Measurements from ENCODE around the gene FAM149A. TPM values are rescaled to one million over a fixed set of nuclear protein-coding genes. Genes with fewer than 3 reads are reported as not detected.
A peak's percentile ranks its signal among the peaks of the same experiment; 100 is the strongest.

Gene FAM149A
- total and polyA plus RNA-seq, 2 experiments from 2014 or later = 10.8 to 13.3 TPM

DNA sequence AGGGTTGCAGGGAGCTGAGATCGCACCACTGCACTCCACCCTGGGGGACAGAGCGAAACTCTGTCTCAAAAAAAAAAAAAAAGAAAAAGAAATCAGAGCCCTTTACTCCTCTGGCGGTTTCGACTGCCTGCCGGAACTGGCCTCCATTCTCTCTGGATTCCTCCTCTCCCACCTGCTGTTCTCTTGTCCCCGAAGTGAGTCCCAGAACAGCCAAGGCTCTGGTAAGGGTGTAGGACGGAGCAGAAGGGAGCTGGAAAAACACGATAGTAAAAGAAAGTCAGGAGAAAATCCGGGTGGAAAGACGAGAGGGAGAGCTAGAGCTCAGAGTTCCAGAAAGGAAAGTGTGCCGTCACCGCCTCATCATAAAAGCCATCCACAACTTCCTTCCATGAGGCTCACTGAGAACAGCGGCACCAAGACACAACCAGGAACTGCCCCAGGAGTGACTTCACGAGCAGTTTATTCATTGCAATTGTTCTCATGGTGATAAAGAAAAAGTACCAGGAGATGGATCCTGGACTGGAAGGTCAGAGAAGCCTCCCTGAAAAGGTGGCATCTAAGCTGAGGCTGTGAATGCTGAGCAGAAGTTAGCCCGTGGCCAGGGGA lies 23.2 kb upstream of the FAM149A start:
- TF ChIP-seq, protein P1, sequence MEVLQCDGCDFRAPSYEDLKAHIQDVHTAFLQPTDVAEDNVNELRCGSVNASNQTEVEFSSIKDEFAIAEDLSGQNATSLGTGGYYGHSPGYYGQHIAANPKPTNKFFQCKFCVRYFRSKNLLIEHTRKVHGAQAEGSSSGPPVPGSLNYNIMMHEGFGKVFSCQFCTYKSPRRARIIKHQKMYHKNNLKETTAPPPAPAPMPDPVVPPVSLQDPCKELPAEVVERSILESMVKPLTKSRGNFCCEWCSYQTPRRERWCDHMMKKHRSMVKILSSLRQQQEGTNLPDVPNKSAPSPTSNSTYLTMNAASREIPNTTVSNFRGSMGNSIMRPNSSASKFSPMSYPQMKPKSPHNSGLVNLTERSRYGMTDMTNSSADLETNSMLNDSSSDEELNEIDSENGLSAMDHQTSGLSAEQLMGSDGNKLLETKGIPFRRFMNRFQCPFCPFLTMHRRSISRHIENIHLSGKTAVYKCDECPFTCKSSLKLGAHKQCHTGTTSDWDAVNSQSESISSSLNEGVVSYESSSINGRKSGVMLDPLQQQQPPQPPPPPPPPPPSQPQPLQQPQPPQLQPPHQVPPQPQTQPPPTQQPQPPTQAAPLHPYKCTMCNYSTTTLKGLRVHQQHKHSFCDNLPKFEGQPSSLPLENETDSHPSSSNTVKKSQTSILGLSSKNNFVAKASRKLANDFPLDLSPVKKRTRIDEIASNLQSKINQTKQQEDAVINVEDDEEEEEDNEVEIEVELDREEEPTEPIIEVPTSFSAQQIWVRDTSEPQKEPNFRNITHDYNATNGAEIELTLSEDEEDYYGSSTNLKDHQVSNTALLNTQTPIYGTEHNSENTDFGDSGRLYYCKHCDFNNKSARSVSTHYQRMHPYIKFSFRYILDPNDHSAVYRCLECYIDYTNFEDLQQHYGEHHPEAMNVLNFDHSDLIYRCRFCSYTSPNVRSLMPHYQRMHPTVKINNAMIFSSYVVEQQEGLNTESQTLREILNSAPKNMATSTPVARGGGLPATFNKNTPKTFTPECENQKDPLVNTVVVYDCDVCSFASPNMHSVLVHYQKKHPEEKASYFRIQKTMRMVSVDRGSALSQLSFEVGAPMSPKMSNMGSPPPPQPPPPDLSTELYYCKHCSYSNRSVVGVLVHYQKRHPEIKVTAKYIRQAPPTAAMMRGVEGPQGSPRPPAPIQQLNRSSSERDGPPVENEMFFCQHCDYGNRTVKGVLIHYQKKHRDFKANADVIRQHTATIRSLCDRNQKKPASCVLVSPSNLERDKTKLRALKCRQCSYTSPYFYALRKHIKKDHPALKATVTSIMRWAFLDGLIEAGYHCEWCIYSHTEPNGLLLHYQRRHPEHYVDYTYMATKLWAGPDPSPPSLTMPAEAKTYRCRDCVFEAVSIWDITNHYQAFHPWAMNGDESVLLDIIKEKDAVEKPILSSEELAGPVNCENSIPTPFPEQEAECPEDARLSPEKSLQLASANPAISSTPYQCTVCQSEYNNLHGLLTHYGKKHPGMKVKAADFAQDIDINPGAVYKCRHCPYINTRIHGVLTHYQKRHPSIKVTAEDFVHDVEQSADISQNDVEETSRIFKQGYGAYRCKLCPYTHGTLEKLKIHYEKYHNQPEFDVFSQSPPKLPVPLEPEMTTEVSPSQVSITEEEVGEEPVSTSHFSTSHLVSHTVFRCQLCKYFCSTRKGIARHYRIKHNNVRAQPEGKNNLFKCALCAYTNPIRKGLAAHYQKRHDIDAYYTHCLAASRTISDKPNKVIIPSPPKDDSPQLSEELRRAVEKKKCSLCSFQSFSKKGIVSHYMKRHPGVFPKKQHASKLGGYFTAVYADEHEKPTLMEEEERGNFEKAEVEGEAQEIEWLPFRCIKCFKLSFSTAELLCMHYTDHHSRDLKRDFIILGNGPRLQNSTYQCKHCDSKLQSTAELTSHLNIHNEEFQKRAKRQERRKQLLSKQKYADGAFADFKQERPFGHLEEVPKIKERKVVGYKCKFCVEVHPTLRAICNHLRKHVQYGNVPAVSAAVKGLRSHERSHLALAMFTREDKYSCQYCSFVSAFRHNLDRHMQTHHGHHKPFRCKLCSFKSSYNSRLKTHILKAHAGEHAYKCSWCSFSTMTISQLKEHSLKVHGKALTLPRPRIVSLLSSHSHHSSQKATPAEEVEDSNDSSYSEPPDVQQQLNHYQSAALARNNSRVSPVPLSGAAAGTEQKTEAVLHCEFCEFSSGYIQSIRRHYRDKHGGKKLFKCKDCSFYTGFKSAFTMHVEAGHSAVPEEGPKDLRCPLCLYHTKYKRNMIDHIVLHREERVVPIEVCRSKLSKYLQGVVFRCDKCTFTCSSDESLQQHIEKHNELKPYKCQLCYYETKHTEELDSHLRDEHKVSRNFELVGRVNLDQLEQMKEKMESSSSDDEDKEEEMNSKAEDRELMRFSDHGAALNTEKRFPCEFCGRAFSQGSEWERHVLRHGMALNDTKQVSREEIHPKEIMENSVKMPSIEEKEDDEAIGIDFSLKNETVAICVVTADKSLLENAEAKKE (CRISPR knock-in tag; IDR thresholded peaks at IDR 0.05) = peak; percentile 49; the same call in 1 of the 2 replicates
- TF ChIP-seq ZNF114 (CRISPR knock-in tag; IDR thresholded peaks at IDR 0.05) = no peak; the same call in 1 of the 2 replicates
- Histone ChIP-seq H3K4me3 (no peak overlapping the region; the same call in 1 of the 2 replicates), H3K4me2 (peak overlapping the region; percentile 18; the same call in 1 of the 2 replicates)

DNA sequence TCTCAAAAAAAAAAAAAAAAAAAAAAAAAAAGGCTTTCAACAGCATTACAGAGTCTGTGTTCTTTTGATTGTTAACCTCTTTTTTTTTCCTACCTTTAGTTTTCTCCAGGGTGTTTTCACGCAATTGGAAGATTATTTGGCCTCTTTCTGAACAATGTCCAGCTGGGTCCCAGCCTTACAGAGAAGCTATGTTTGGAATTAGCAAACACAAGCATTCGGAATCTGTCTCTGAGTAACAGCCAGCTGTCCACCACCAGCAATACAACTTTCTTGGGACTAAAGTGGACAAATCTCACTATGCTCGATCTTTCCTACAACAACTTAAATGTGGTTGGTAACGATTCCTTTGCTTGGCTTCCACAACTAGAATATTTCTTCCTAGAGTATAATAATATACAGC lies 22.3 kb upstream of the FAM149A start:
- Histone ChIP-seq H3K4me3 (no peak overlapping the region), H3F3A (replicated peaks; ENCODE audit: low read depth) (0 out of 2 replicates have a peak, but pooled peaks cover 8% of the 10 kb centered on the region), H3K4me1 (ENCODE audit: insufficient read depth) (peaks cover 11% of the 10 kb centered on the region), H2AFZ (no peak overlapping the region), H4K20me1 (replicated peaks; ENCODE audit: insufficient read depth) (no peaks in the 10 kb centered on the region), H3K27me3 (ENCODE audit: insufficient read depth) (no peaks in the 10 kb centered on the region), H3K36me3 (ENCODE audit: insufficient read depth) (no peaks in the 10 kb centered on the region), H3K27ac (ENCODE audit: low read depth) (no peak overlapping the region), H3K79me2 (replicated peaks; ENCODE audit: insufficient read depth) (no peaks in the 10 kb centered on the region), H3K4me2 (no peak overlapping the region), H3K9me2 (ENCODE audit: insufficient read depth) (no peaks in the 10 kb centered on the region)
- H3K4me3 Mint-ChIP-seq = no peak overlapping the region
- ATAC-seq (no peak), DNase-seq (ENCODE audit: low spot score) (no peak)
- H3K27ac Mint-ChIP-seq = no peak overlapping the region
- peaks cover 3% of the 10 kb centered on the region; the same call in 1 of the 3 replicates for H3K36me3 Mint-ChIP-seq (ENCODE audit: low read depth)
- H3K4me1 Mint-ChIP-seq = peaks cover 34% of the 10 kb centered on the region
- H3K9me3 Mint-ChIP-seq = no peaks in the 10 kb centered on the region
- peaks cover 6% of the 10 kb centered on the region for H3K27me3 Mint-ChIP-seq (ENCODE audit: insufficient read depth, low read depth, poor library complexity)
- TF ChIP-seq EZH2 (IDR thresholded peaks at IDR 0.05; ENCODE audit: low read depth, unreplicated experiment) = no peak
- no peak for TF ChIP-seq CREB1 (CRISPR knock-in tag; IDR thresholded peaks at IDR 0.05; ENCODE audit: low read depth)
- TF ChIP-seq, protein P2, sequence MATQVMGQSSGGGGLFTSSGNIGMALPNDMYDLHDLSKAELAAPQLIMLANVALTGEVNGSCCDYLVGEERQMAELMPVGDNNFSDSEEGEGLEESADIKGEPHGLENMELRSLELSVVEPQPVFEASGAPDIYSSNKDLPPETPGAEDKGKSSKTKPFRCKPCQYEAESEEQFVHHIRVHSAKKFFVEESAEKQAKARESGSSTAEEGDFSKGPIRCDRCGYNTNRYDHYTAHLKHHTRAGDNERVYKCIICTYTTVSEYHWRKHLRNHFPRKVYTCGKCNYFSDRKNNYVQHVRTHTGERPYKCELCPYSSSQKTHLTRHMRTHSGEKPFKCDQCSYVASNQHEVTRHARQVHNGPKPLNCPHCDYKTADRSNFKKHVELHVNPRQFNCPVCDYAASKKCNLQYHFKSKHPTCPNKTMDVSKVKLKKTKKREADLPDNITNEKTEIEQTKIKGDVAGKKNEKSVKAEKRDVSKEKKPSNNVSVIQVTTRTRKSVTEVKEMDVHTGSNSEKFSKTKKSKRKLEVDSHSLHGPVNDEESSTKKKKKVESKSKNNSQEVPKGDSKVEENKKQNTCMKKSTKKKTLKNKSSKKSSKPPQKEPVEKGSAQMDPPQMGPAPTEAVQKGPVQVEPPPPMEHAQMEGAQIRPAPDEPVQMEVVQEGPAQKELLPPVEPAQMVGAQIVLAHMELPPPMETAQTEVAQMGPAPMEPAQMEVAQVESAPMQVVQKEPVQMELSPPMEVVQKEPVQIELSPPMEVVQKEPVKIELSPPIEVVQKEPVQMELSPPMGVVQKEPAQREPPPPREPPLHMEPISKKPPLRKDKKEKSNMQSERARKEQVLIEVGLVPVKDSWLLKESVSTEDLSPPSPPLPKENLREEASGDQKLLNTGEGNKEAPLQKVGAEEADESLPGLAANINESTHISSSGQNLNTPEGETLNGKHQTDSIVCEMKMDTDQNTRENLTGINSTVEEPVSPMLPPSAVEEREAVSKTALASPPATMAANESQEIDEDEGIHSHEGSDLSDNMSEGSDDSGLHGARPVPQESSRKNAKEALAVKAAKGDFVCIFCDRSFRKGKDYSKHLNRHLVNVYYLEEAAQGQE (IDR thresholded peaks at IDR 0.05; ENCODE audit: unreplicated experiment) = no peak
- no peak for TF ChIP-seq STAT1 (IDR thresholded peaks at IDR 0.05; ENCODE audit: unreplicated experiment)

More for the DNA sequence above, 23.2 kb upstream of the FAM149A start:
- H2AFZ ChIP-seq = peak overlapping the region; percentile 3; the same call in 1 of the 2 replicates
- no peaks in the 10 kb centered on the region for H3K27me3 ChIP-seq (ENCODE audit: insufficient read depth)
- H3K36me3 ChIP-seq (ENCODE audit: insufficient read depth) = no peaks in the 10 kb centered on the region
- peak overlapping the region; percentile 5; the same call in 1 of the 3 replicates for H3K4me3 Mint-ChIP-seq
- peak overlapping the region; percentile 88 for H3K27ac Mint-ChIP-seq
- peaks cover 28% of the 10 kb centered on the region for H3K4me1 Mint-ChIP-seq
- H4K20me1 ChIP-seq (replicated peaks; ENCODE audit: insufficient read depth) = no peaks in the 10 kb centered on the region
- ATAC-seq (peak; percentile 94), DNase-seq (ENCODE audit: low spot score) (peak; percentile 79)
- peaks cover 11% of the 10 kb centered on the region for H3K4me1 ChIP-seq (ENCODE audit: insufficient read depth)
- H3K36me3 Mint-ChIP-seq (ENCODE audit: low read depth) = peaks cover 3% of the 10 kb centered on the region; the same call in 1 of the 3 replicates
- H3F3A ChIP-seq (replicated peaks; ENCODE audit: low read depth) = 0 out of 2 replicates have a peak, but pooled peaks cover 8% of the 10 kb centered on the region
- H3K27ac ChIP-seq (ENCODE audit: low read depth) = peak overlapping the region; percentile 73
- no peaks in the 10 kb centered on the region for H3K9me3 Mint-ChIP-seq
- peaks cover 6% of the 10 kb centered on the region for H3K27me3 Mint-ChIP-seq (ENCODE audit: insufficient read depth, low read depth, poor library complexity)
- H3K79me2 ChIP-seq (replicated peaks; ENCODE audit: insufficient read depth) = no peaks in the 10 kb centered on the region
- no peaks in the 10 kb centered on the region for H3K9me2 ChIP-seq (ENCODE audit: insufficient read depth)
